WERI-Rb-1 (cell line): ENCODE results near the gene TTC3.

ENCODE experiments used
- DNase-seq: peaks from one replicate; pipeline ENCODE4 v3.0.0-alpha.2; 2020
- H3K27ac ChIP-seq: fragments of 250-450 bp; sonication (Bioruptor Pico); 2 replicates; pipeline ENCODE4 v1.5.1; 2020; ENCODE audit warnings: mild to moderate bottlenecking, moderate library complexity
- H3K27me3 ChIP-seq: fragments of 250-450 bp; sonication (Bioruptor Pico); 2 replicates; pipeline ENCODE4 v1.5.1; 2021; ENCODE audit warnings: mild to moderate bottlenecking, low read depth, moderate library complexity; ENCODE audit not compliant: insufficient read depth, severe bottlenecking
- H3K36me3 ChIP-seq: fragments of 250-450 bp; sonication (Bioruptor Pico); 2 replicates; pipeline ENCODE4 v1.5.1; 2020; ENCODE audit warnings: mild to moderate bottlenecking, moderate library complexity
- H3K4me3 ChIP-seq: 2 replicates; pipeline ENCODE4 v1.5.1; 2011; ENCODE audit warnings: low read depth, mild to moderate bottlenecking, control low read depth, low read length
- H3K9me3 ChIP-seq: fragments of 250-450 bp; sonication (Bioruptor Pico); 2 replicates; pipeline ENCODE4 v1.5.1; 2021; ENCODE audit warnings: mild to moderate bottlenecking, moderate library complexity; ENCODE audit not compliant: severe bottlenecking
- TF ChIP-seq, protein P1 (sequence below): IDR thresholded peaks from 2 replicates; pipeline ENCODE4 v1.5.1; 2011; ENCODE audit warnings: low read depth, mild to moderate bottlenecking, control low read depth, inconsistent platforms, low read length

Gene TTC3

DNA sequence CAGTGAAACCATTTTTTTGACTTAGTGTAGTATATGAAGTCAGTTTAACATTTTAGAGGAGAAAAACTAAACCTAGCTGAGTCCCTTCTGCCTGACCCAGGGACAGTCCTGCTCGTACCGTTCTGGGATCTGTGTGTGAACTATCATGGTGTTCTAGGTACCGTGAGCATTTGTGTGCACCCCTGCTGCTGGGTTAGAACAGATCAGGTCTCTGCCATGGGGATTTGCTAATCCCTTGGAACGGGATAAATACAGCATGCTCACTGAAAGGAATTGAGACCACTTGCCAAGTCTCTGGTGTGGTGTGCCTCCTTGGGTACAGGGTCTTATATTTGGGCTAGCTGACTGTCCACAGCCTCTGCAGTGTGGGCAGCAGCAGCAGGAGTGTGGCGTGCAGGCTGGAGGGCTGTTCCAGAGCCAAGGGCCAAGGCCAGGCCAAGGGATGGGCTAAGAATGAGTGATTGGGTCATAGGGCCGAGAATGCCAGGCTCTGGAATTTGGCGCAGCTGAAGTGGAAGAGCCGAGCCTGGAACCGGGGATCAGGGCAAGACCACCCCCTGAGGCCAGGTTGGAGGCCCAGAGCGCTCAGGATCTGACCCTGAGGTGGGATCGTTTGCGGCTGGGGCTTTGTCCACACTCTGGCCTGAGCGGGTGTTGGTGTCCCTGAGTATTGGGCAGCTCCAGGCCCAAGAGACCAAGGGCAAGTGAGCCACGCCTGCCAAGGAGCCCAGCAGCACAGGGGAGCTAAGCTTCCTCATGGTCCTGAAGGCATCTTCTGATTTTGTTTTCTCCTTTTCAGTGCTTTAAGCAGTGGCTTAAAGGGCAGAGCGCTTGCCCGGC lies 127.8 kb downstream of the TTC3 start:
- Histone ChIP-seq H3K27me3 (no peaks in the 10 kb centered on the region), H3K27ac (no peak overlapping the region), H3K36me3 (peaks cover 83% of the 10 kb centered on the region), H3K9me3 (no peaks in the 10 kb centered on the region), H3K4me3 (no peak overlapping the region)
- DNase-seq: no peak
- TF ChIP-seq, protein P1, sequence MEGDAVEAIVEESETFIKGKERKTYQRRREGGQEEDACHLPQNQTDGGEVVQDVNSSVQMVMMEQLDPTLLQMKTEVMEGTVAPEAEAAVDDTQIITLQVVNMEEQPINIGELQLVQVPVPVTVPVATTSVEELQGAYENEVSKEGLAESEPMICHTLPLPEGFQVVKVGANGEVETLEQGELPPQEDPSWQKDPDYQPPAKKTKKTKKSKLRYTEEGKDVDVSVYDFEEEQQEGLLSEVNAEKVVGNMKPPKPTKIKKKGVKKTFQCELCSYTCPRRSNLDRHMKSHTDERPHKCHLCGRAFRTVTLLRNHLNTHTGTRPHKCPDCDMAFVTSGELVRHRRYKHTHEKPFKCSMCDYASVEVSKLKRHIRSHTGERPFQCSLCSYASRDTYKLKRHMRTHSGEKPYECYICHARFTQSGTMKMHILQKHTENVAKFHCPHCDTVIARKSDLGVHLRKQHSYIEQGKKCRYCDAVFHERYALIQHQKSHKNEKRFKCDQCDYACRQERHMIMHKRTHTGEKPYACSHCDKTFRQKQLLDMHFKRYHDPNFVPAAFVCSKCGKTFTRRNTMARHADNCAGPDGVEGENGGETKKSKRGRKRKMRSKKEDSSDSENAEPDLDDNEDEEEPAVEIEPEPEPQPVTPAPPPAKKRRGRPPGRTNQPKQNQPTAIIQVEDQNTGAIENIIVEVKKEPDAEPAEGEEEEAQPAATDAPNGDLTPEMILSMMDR: no peak

DNA sequence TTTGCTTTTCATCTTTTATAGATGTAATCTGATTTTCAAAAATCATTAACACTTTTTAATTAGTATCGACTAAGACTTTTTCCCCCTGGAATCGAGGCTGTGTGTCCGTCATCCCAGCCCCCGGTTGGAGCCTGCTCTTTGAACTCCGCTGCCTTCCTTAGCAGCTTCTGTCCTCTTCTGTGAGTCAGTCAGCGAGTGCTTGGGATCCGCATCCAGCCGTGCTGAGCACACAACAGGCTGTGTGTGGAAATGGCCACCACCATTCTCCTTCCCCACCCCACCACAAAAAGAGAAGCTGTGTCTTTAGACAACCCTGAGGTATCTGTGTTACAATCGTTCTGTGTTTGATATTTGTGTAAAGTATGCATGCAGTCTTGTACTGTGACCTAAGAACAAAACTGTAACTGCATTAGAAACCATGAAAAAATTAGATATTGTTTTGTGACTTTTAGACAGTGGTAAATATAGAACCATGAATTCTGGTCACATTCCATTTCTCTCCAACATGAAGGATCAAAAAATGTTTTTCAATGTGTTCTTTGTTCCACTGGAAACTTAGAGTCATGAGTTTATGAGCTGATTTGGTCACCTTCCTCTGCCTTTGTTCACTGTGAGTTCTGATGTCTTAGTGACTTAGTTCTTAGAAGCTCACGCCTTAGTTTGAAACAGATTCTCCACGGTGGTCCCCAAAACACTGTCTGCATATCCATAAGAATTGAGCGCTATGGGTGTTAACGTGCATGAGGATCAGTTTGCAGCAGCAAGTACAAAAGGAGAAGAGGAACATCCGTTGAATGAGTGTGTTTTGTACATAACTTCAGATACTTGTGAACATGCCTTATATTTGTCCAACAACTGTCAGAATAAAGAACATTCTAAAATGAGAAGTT lies 129.4 kb downstream of the TTC3 start:
- H3K36me3 ChIP-seq: peaks cover 67% of the 10 kb centered on the region
- TF ChIP-seq, protein P1: no peak

DNA sequence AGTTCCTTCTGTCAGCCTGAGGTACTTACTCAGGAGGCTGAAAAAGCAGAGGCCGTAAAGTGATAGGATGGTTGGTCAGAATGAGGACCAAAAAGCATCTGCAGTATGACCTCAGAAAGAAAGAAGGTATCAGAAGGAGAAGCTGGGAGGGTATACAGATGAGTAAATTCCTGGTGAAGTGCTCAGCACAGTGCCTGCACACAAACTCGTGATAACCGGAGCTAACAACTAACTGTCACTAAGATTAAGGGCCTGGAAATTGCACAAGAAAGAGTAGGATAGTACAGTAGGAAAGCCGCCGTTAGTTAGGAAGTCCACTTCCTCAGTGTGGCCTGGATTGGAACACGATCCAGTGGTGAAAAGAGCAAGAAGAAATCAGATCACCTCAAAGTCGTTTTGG lies 131.5 kb downstream of the TTC3 start:
- no peak for DNase-seq
- Histone ChIP-seq H3K27me3 (no peaks in the 10 kb centered on the region), H3K36me3 (peaks cover 46% of the 10 kb centered on the region), H3K4me3 (no peak overlapping the region), H3K9me3 (no peaks in the 10 kb centered on the region), H3K27ac (no peak overlapping the region)
- TF ChIP-seq, protein P1: no peak

More for the DNA sequence above, 129.4 kb downstream of the TTC3 start:
- Histone ChIP-seq H3K4me3 (no peak overlapping the region), H3K9me3 (no peaks in the 10 kb centered on the region), H3K27me3 (no peaks in the 10 kb centered on the region), H3K27ac (no peak overlapping the region)
- DNase-seq: no peak

DNA sequence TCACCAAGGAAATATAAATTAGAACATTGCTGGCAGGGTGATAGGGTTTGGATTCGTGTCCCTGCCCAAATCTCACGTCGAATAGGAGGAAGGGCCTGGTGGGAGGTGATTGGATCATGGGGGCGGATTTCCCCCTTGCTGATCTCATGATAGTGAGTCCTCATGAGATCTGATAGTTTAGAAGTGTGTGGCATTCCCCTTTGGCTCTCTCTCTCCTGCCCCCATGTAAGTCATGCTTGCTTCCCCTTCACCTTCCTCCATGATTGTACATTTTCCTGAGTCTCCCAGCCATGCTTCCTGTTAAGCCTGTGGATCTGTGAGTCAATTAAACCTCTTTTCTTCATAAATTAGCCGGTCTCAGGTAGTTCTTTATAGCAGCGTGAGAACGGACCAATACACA lies 133.4 kb downstream of the TTC3 start:
- TF ChIP-seq, protein P1: no peak
- Histone ChIP-seq H3K27ac (no peak overlapping the region; the same call in 1 of the 2 replicates), H3K27me3 (no peaks in the 10 kb centered on the region), H3K9me3 (peaks cover 2% of the 10 kb centered on the region), H3K36me3 (peaks cover 26% of the 10 kb centered on the region), H3K4me3 (no peak overlapping the region)
- DNase-seq: no peak

DNA sequence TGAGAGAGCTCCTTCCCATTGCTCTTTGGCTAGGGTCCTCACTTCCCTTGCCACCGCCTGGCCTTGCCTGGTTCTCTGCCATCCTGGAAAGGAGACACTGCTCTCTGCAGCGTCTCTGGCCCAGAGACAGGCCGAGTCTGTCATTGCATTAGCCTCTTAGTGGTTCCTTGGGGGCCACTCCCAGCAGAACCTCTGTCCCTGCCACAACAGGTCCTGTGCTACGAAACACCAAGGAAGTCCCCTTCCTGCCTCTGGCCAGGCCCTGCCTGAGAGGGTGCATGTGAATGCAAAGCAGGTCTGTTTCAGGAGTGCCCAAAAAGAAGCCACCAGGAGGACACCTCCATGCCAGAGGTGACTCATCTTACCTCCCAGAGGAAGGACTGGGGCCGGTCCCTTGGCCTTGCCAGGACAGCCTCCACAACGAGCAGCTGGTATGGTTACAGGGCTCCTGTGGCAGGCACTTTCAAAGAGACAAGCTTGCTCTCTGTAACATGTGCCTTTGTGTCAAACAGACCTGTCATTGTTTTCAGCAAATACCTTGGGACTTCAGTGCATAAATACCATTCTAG lies 134.5 kb downstream of the TTC3 start:
- peak; percentile 32 for DNase-seq
- TF ChIP-seq, protein P1: no peak
- H3K27me3 ChIP-seq: no peaks in the 10 kb centered on the region
- H3K4me3 ChIP-seq: no peak overlapping the region; the same call in 1 of the 2 replicates
- peaks cover 2% of the 10 kb centered on the region for H3K9me3 ChIP-seq
- peaks cover 16% of the 10 kb centered on the region for H3K36me3 ChIP-seq
- H3K27ac ChIP-seq: peak overlapping the region; percentile 12
